ENCODE measurements around the gene AP4M1.

DNA sequence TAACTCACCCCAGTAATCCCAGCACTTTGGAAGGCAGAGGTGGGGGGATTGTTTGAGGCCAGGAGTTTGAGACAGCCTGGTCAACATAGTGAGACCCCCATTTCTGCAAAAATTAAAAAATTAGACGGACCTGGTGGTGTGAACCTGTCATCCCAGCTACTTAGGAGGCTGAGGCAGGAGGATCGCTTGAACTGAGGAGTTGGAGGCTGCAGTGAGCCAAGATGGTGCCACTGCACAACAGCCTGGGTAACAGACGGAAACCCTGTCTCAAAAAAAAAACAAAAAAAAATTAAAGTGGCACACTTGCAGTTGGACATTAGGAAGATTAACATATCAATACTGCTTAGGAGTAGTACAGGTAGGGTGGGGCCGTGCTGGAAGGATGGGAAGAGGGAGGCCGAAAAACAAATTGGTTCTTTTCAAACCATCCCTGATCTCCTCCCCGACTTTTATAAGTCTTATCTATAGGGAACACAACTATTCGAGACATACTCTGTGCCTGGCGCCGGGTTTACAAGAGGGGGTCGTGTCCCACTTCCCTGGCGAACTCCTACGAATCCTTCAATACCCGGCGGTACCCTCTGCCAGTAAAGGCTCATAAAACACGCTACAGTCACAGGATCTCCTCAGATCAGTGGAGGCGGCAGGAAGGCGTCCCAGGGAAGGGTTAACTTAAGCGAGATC is 17.1 kb downstream of the AP4M1 start:
- TF ChIP-seq, protein P1, sequence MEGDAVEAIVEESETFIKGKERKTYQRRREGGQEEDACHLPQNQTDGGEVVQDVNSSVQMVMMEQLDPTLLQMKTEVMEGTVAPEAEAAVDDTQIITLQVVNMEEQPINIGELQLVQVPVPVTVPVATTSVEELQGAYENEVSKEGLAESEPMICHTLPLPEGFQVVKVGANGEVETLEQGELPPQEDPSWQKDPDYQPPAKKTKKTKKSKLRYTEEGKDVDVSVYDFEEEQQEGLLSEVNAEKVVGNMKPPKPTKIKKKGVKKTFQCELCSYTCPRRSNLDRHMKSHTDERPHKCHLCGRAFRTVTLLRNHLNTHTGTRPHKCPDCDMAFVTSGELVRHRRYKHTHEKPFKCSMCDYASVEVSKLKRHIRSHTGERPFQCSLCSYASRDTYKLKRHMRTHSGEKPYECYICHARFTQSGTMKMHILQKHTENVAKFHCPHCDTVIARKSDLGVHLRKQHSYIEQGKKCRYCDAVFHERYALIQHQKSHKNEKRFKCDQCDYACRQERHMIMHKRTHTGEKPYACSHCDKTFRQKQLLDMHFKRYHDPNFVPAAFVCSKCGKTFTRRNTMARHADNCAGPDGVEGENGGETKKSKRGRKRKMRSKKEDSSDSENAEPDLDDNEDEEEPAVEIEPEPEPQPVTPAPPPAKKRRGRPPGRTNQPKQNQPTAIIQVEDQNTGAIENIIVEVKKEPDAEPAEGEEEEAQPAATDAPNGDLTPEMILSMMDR (IDR thresholded peaks at IDR 0.05) = no peak
- TF ChIP-seq POLR2A (IDR thresholded peaks at IDR 0.05) = no peak
